ENCODE results near the gene ZBTB21. TPM values are rescaled to one million over a fixed set of nuclear protein-coding genes. Genes with fewer than 3 reads are reported as not detected.

ZBTB21 gene
- polyA plus RNA-seq, 1 of the 3 experiments (the other 2 are of a cell fraction), result 2.9 TPM

- ChIA-PET POLR2A (no interaction called here), CTCF (interaction anchor here (0.6 to 1.5 kb wide), 3 partner anchors 8 to 126 kb away, joined by 3 to 5 read pairs (median 3); no protein-coding TSS in a partner anchor)
- no peak overlapping the region for H3K9ac ChIP-seq
- 100% methylated on average over 3 of the region's 5 CpGs for WGBS (ENCODE audit: low lambda C conversion rate)
- TF ChIP-seq JUND (IDR thresholded peaks at IDR 0.05) (no peak), IRF3 (IDR thresholded peaks at IDR 0.05; ENCODE audit: low read depth, low read length) (no peak), POLR2AphosphoS5 (IDR thresholded peaks at IDR 0.05; ENCODE audit: low read depth, low read length) (no peak), CHD2 (IDR thresholded peaks at IDR 0.05; ENCODE audit: low read length, partially characterized antibody) (no peak), RFX5 (IDR thresholded peaks at IDR 0.05; ENCODE audit: low read length) (no peak)
- H3K79me2 ChIP-seq (ENCODE audit: insufficient read depth), result no peaks in the 10 kb centered on the region
- no peaks in the 10 kb centered on the region for H3K36me3 ChIP-seq (replicated peaks in 1 of 2; ENCODE audit: control insufficient read depth in 1 of 2, insufficient read depth in 2 of 2, low read length in 1 of 2)
- H4K20me1 ChIP-seq (ENCODE audit: insufficient read depth), result no peaks in the 10 kb centered on the region
- no peaks in the 10 kb centered on the region for H3K9me2 ChIP-seq
- no peak overlapping the region for H3K4me3 ChIP-seq (ENCODE audit: low read depth in 2 of 2, low read length in 1 of 2)
- H2AFZ ChIP-seq (ENCODE audit: low read depth), result no peak overlapping the region
- no peaks in the 10 kb centered on the region for H3F3A ChIP-seq (replicated peaks; ENCODE audit: insufficient read depth)
- no peak overlapping the region for H3K27ac ChIP-seq (ENCODE audit: low read depth in 2 of 2, low read length in 1 of 2)
- DNase-seq, result no peak
- H3K9me3 ChIP-seq, result no peaks in the 10 kb centered on the region
- no peak overlapping the region for H3K4me2 ChIP-seq
- H3K27me3 ChIP-seq (ENCODE audit: insufficient read depth), result no peaks in the 10 kb centered on the region
- H3K4me1 ChIP-seq (ENCODE audit: control insufficient read depth in 1 of 2, insufficient read depth in 2 of 2, low read depth in 1 of 2, low read length in 1 of 2), result no peaks in the 10 kb centered on the region
Measured at GRCh38 chr21:41970106-41970391, 40.1 kb downstream of the ZBTB21 start.

- Histone ChIP-seq H3K9ac (no peak overlapping the region), H3K4me3 (ENCODE audit: low read depth in 2 of 2, low read length in 1 of 2) (no peak overlapping the region), H3K36me3 (replicated peaks in 1 of 2; ENCODE audit: control insufficient read depth in 1 of 2, insufficient read depth in 2 of 2, low read length in 1 of 2) (no peaks in the 10 kb centered on the region), H4K20me1 (ENCODE audit: insufficient read depth) (no peaks in the 10 kb centered on the region), H3F3A (replicated peaks; ENCODE audit: insufficient read depth) (no peaks in the 10 kb centered on the region), H3K4me2 (no peak overlapping the region), H3K9me2 (no peaks in the 10 kb centered on the region), H2AFZ (ENCODE audit: low read depth) (no peak overlapping the region), H3K27ac (ENCODE audit: low read depth in 2 of 2, low read length in 1 of 2) (no peak overlapping the region), H3K4me1 (ENCODE audit: control insufficient read depth in 1 of 2, insufficient read depth in 2 of 2, low read depth in 1 of 2, low read length in 1 of 2) (no peaks in the 10 kb centered on the region), H3K79me2 (ENCODE audit: insufficient read depth) (no peaks in the 10 kb centered on the region), H3K9me3 (no peaks in the 10 kb centered on the region), H3K27me3 (ENCODE audit: insufficient read depth) (peaks cover 6% of the 10 kb centered on the region; the same call in 1 of the 2 replicates)
- ChIA-PET CTCF (no interaction called here), POLR2A (no interaction called here)
- WGBS (ENCODE audit: low lambda C conversion rate), result 100% methylated on average over 2 of the region's 4 CpGs
- no peak for DNase-seq
- TF ChIP-seq USF1 (IDR thresholded peaks at IDR 0.05; ENCODE audit: borderline replicate concordance, low read depth), result no peak
- no peak for TF ChIP-seq CTCF (IDR thresholded peaks at IDR 0.05)
- TF ChIP-seq MXI1 (IDR thresholded peaks at IDR 0.05; ENCODE audit: low read depth, low read length), result no peak
- TF ChIP-seq IRF3 (IDR thresholded peaks at IDR 0.05; ENCODE audit: low read depth, low read length), result no peak
- no peak for TF ChIP-seq SIN3A (IDR thresholded peaks at IDR 0.05; ENCODE audit: borderline replicate concordance, low read depth, low read length)
- no peak for TF ChIP-seq MEF2A (IDR thresholded peaks at IDR 0.05; ENCODE audit: borderline replicate concordance, low read depth)
- no peak for TF ChIP-seq PBX3 (IDR thresholded peaks at IDR 0.05)
- no peak for TF ChIP-seq EP300 (IDR thresholded peaks at IDR 0.05; ENCODE audit: borderline replicate concordance in 1 of 2, low read depth in 1 of 2, low read length in 1 of 2)
- TF ChIP-seq CHD2 (IDR thresholded peaks at IDR 0.05; ENCODE audit: low read length, partially characterized antibody), result no peak
- no peak for TF ChIP-seq RCOR1 (IDR thresholded peaks at IDR 0.05; ENCODE audit: low read length)
- TF ChIP-seq NFIC (IDR thresholded peaks at IDR 0.05; ENCODE audit: borderline replicate concordance), result no peak
- no peak for TF ChIP-seq TAF1 (IDR thresholded peaks at IDR 0.05; ENCODE audit: borderline replicate concordance, low read depth, low read length)
- TF ChIP-seq EZH2phosphoT487 (IDR thresholded peaks at IDR 0.05; ENCODE audit: borderline replicate concordance, low read depth), result no peak
- TF ChIP-seq GATA2 (CRISPR knock-in tag; IDR thresholded peaks at IDR 0.05), result no peak
- no peak for TF ChIP-seq RAD21 (IDR thresholded peaks at IDR 0.05; ENCODE audit: low read length)
- no peak for TF ChIP-seq JUND (IDR thresholded peaks at IDR 0.05)
- no peak for TF ChIP-seq TCF12 (IDR thresholded peaks at IDR 0.05)
- TF ChIP-seq ZBTB33 (IDR thresholded peaks at IDR 0.05; ENCODE audit: borderline replicate concordance, low read depth), result no peak
- TF ChIP-seq TEAD4 (IDR thresholded peaks at IDR 0.05; ENCODE audit: borderline replicate concordance, insufficient read depth), result no peak
Measured at GRCh38 chr21:41967708-41968107, 42.5 kb downstream of the ZBTB21 start.
